Loucy (cell line): Measurements from ENCODE around the gene IL20RA.

Experiments used
- CTCF ChIP-seq: fragments of 200-600 bp; sonication (generic); conservative IDR thresholded peaks from 2 replicates; pipeline ENCODE4 v1.5.1; 2014; ENCODE audit warnings: mild to moderate bottlenecking, antibody characterized with exemption, low read length
- EZH2phosphoT487 ChIP-seq: fragments of 200-600 bp; IDR thresholded peaks from 2 replicates; pipeline ENCODE4 v1.6.1; 2018; ENCODE audit warnings: antibody characterized with exemption, mild to moderate bottlenecking, moderate library complexity, borderline replicate concordance

- no peak for TF ChIP-seq CTCF
- no peak for TF ChIP-seq EZH2phosphoT487
Observed at GRCh38 chr6:137000825-137001224, 43.9 kb downstream of the IL20RA start.
